H1 (cell line): ENCODE data around the gene GDPD3. TPM values are rescaled to one million over a fixed set of nuclear protein-coding genes. Genes with fewer than 3 reads are reported as not detected.

ENCODE experiments used
- CREB1 ChIP-seq: IDR thresholded peaks from 2 replicates; pipeline ENCODE4 v1.6.1; 2012; ENCODE audit warnings: inconsistent platforms
- GABPA ChIP-seq: IDR thresholded peaks from 2 replicates; pipeline ENCODE4 v1.6.1; 2011; ENCODE audit warnings: mild to moderate bottlenecking, low read length, moderate library complexity, borderline replicate concordance; ENCODE audit not compliant: insufficient read depth
- HDAC2 ChIP-seq, 2 experiments: fragments of 300-600 bp in 1 of 2; sonication (generic) in 1 of 2; IDR thresholded peaks; 2 replicates each; pipeline ENCODE4 v1.6.1; 2011 to 2012; ENCODE audit warnings: low read depth in 2 of 2, low read length in 2 of 2, mild to moderate bottlenecking in 2 of 2, moderate library complexity in 2 of 2, borderline replicate concordance in 1 of 2, inconsistent platforms in 1 of 2
- JUN ChIP-seq: IDR thresholded peaks from 2 replicates; pipeline ENCODE4 v1.6.1; 2011; ENCODE audit warnings: low read depth, mild to moderate bottlenecking, improper control_type of control experiment, low read length
- JUND ChIP-seq: IDR thresholded peaks from 2 replicates; pipeline ENCODE4 v1.6.1; 2011; ENCODE audit warnings: mild to moderate bottlenecking, improper control_type of control experiment, low read length
- KDM1A ChIP-seq: fragments of 200-600, 300-600 bp; sonication (generic); IDR thresholded peaks from 2 replicates; pipeline ENCODE4 v1.7.1; 2016; ENCODE audit warnings: mild to moderate bottlenecking, low read length, borderline replicate concordance
- POLR2A ChIP-seq, 2 experiments: IDR thresholded peaks; 1 replicate in 1 of 2; 2 replicates in 1 of 2; pipeline ENCODE4 v1.6.1; 2011; ENCODE audit warnings: low read depth in 2 of 2, low read length in 2 of 2, mild to moderate bottlenecking in 2 of 2; ENCODE audit errors: control extremely low read depth in 1 of 2
- POU5F1 ChIP-seq: IDR thresholded peaks from 2 replicates; pipeline ENCODE4 v1.6.1; 2011; ENCODE audit warnings: low read depth, mild to moderate bottlenecking, low read length, moderate library complexity
- RBBP5 ChIP-seq: IDR thresholded peaks from 2 replicates; pipeline ENCODE4 v1.7.1; 2012; ENCODE audit warnings: low read depth, mild to moderate bottlenecking, inconsistent platforms, low read length, moderate library complexity, borderline replicate concordance
- polyA plus RNA-seq, 7 experiments: library from polyadenylated mRNA; depleted of rRNA in 3 of 7; stranded (reverse) in 5 of 7; unstranded in 2 of 7; fragments of >200 nt in 5 of 7; fragments of 200-250 nt in 2 of 7; gene quantifications; 1 replicate in 5 of 7; 2 replicates in 1 of 7; 4 replicates in 1 of 7; pipeline versions ENCODE4 v1.2.1 to v1.2.3, GENCODE V29; 2011 to 2013; ENCODE audit warnings: missing spikeins in 2 of 7, mixed read lengths in 2 of 7
- total RNA-seq: library from RNA; stranded (reverse); fragmentation: NEBNext Ultra II Directional; extraction: Animal tissue kit (Norgen Biotek cat#: 25700); gene quantifications from 2 replicates; pipeline ENCODE4 v1.2.1, GENCODE V29; 2021
- TF ChIP-seq, protein P1 (sequence below): fragments of 300-600 bp; sonication (generic); IDR thresholded peaks from 2 replicates; pipeline ENCODE4 v1.7.1; 2012; ENCODE audit warnings: low read length, moderate library complexity, mild to moderate bottlenecking, inconsistent platforms; ENCODE audit not compliant: insufficient replicate concordance
- TF ChIP-seq, protein P2 (sequence below): IDR thresholded peaks from 2 replicates; pipeline ENCODE4 v1.6.1; 2011; ENCODE audit warnings: low read length, improper control_type of control experiment

Gene GDPD3
- total and polyA plus RNA-seq, 2 of the 8 experiments (the other 6 are each of a cell fraction or from before 2014, with no cell fraction given), result 0.20 TPM; not detected in 1

DNA sequence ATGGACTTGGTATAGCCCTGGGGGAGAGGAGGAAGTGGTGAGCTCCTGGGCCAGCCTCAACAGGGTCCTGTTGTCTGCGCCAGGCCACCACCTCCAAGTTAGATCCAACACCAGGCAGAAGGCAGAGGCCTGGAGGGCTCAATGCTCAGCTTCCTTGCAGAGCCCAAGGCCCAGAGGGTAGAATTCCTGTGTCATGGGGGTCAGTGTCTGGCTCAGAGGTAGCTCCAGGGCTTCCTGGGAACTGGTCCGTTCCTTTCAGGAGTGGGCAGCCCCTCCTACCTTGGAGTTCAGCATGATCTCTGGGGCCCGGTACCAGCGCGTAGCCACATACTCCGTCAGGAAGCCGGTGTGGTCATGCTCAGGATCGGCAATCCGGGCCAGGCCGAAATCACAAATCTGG is 4.4 kb upstream of the GDPD3 start (continued):
- TF ChIP-seq, protein P1, sequence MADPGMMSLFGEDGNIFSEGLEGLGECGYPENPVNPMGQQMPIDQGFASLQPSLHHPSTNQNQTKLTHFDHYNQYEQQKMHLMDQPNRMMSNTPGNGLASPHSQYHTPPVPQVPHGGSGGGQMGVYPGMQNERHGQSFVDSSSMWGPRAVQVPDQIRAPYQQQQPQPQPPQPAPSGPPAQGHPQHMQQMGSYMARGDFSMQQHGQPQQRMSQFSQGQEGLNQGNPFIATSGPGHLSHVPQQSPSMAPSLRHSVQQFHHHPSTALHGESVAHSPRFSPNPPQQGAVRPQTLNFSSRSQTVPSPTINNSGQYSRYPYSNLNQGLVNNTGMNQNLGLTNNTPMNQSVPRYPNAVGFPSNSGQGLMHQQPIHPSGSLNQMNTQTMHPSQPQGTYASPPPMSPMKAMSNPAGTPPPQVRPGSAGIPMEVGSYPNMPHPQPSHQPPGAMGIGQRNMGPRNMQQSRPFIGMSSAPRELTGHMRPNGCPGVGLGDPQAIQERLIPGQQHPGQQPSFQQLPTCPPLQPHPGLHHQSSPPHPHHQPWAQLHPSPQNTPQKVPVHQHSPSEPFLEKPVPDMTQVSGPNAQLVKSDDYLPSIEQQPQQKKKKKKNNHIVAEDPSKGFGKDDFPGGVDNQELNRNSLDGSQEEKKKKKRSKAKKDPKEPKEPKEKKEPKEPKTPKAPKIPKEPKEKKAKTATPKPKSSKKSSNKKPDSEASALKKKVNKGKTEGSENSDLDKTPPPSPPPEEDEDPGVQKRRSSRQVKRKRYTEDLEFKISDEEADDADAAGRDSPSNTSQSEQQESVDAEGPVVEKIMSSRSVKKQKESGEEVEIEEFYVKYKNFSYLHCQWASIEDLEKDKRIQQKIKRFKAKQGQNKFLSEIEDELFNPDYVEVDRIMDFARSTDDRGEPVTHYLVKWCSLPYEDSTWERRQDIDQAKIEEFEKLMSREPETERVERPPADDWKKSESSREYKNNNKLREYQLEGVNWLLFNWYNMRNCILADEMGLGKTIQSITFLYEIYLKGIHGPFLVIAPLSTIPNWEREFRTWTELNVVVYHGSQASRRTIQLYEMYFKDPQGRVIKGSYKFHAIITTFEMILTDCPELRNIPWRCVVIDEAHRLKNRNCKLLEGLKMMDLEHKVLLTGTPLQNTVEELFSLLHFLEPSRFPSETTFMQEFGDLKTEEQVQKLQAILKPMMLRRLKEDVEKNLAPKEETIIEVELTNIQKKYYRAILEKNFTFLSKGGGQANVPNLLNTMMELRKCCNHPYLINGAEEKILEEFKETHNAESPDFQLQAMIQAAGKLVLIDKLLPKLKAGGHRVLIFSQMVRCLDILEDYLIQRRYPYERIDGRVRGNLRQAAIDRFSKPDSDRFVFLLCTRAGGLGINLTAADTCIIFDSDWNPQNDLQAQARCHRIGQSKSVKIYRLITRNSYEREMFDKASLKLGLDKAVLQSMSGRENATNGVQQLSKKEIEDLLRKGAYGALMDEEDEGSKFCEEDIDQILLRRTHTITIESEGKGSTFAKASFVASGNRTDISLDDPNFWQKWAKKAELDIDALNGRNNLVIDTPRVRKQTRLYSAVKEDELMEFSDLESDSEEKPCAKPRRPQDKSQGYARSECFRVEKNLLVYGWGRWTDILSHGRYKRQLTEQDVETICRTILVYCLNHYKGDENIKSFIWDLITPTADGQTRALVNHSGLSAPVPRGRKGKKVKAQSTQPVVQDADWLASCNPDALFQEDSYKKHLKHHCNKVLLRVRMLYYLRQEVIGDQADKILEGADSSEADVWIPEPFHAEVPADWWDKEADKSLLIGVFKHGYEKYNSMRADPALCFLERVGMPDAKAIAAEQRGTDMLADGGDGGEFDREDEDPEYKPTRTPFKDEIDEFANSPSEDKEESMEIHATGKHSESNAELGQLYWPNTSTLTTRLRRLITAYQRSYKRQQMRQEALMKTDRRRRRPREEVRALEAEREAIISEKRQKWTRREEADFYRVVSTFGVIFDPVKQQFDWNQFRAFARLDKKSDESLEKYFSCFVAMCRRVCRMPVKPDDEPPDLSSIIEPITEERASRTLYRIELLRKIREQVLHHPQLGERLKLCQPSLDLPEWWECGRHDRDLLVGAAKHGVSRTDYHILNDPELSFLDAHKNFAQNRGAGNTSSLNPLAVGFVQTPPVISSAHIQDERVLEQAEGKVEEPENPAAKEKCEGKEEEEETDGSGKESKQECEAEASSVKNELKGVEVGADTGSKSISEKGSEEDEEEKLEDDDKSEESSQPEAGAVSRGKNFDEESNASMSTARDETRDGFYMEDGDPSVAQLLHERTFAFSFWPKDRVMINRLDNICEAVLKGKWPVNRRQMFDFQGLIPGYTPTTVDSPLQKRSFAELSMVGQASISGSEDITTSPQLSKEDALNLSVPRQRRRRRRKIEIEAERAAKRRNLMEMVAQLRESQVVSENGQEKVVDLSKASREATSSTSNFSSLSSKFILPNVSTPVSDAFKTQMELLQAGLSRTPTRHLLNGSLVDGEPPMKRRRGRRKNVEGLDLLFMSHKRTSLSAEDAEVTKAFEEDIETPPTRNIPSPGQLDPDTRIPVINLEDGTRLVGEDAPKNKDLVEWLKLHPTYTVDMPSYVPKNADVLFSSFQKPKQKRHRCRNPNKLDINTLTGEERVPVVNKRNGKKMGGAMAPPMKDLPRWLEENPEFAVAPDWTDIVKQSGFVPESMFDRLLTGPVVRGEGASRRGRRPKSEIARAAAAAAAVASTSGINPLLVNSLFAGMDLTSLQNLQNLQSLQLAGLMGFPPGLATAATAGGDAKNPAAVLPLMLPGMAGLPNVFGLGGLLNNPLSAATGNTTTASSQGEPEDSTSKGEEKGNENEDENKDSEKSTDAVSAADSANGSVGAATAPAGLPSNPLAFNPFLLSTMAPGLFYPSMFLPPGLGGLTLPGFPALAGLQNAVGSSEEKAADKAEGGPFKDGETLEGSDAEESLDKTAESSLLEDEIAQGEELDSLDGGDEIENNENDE, result no peak
- TF ChIP-seq RBBP5 (no peak), JUND (no peak), POLR2A (IDR thresholded peaks at IDR 0.05; ENCODE audit: control extremely low read depth in 1 of 2, low read depth in 2 of 2, low read length in 2 of 2) (no peak), JUN (no peak), CREB1 (no peak), HDAC2 (IDR thresholded peaks at IDR 0.05; ENCODE audit: borderline replicate concordance in 1 of 2, low read depth in 2 of 2, low read length in 2 of 2) (no peak), GABPA (no peak), KDM1A (no peak), POU5F1 (no peak)
- TF ChIP-seq, protein P2, sequence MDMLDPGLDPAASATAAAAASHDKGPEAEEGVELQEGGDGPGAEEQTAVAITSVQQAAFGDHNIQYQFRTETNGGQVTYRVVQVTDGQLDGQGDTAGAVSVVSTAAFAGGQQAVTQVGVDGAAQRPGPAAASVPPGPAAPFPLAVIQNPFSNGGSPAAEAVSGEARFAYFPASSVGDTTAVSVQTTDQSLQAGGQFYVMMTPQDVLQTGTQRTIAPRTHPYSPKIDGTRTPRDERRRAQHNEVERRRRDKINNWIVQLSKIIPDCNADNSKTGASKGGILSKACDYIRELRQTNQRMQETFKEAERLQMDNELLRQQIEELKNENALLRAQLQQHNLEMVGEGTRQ, result no peak
